ENCODE results near the gene COL5A1.

The COL5A1 gene

GRCh38 chr9:134739660-134739968 lies 98.0 kb downstream of the COL5A1 start:
- H3K4me1 ChIP-seq (ENCODE audit: insufficient read depth, low read length) = no peaks in the 10 kb centered on the region
- H3K9ac ChIP-seq (ENCODE audit: low read depth, low read length) = no peak overlapping the region
- H3K36me3 ChIP-seq (ENCODE audit: insufficient read depth, low read length) = no peaks in the 10 kb centered on the region

GRCh38 chr9:134740071-134740470 lies 98.5 kb downstream of the COL5A1 start:
- Histone ChIP-seq H3K9ac (ENCODE audit: low read depth, low read length) (no peak overlapping the region), H3K9me3 (ENCODE audit: control insufficient read depth, insufficient read depth, low read length) (no peaks in the 10 kb centered on the region), H3K36me3 (ENCODE audit: insufficient read depth, low read length) (no peaks in the 10 kb centered on the region), H3K4me1 (ENCODE audit: insufficient read depth, low read length) (no peaks in the 10 kb centered on the region)

More at GRCh38 chr9:134739660-134739968, 98.0 kb downstream of the COL5A1 start:
- no peaks in the 10 kb centered on the region for H3K9me3 ChIP-seq (ENCODE audit: control insufficient read depth, insufficient read depth, low read length)

- Histone ChIP-seq H3K36me3 (ENCODE audit: insufficient read depth, low read length) (no peaks in the 10 kb centered on the region; the same call in 1 of the 2 replicates), H3K9me3 (ENCODE audit: control insufficient read depth, insufficient read depth, low read length) (no peaks in the 10 kb centered on the region), H3K4me1 (ENCODE audit: insufficient read depth, low read length) (no peaks in the 10 kb centered on the region), H3K9ac (ENCODE audit: low read depth, low read length) (no peak overlapping the region)
Observed at GRCh38 chr9:134741846-134742245, 100.2 kb downstream of the COL5A1 start.

GRCh38 chr9:134742822-134743535 lies 101.4 kb downstream of the COL5A1 start:
- H3K9ac ChIP-seq (ENCODE audit: low read depth, low read length) = no peak overlapping the region

GRCh38 chr9:134743853-134744252 lies 102.2 kb downstream of the COL5A1 start:
- Histone ChIP-seq H3K9me3 (ENCODE audit: control insufficient read depth, insufficient read depth, low read length) (no peaks in the 10 kb centered on the region), H3K9ac (ENCODE audit: low read depth, low read length) (no peak overlapping the region), H3K4me1 (ENCODE audit: insufficient read depth, low read length) (no peaks in the 10 kb centered on the region), H3K36me3 (ENCODE audit: insufficient read depth, low read length) (peaks cover 12% of the 10 kb centered on the region)

More at GRCh38 chr9:134742822-134743535, 101.4 kb downstream of the COL5A1 start:
- Histone ChIP-seq H3K4me1 (ENCODE audit: insufficient read depth, low read length) (no peaks in the 10 kb centered on the region), H3K36me3 (ENCODE audit: insufficient read depth, low read length) (peaks cover 4% of the 10 kb centered on the region; the same call in 1 of the 2 replicates), H3K9me3 (ENCODE audit: control insufficient read depth, insufficient read depth, low read length) (no peaks in the 10 kb centered on the region)

- Histone ChIP-seq H3K9ac (ENCODE audit: low read depth, low read length) (no peak overlapping the region), H3K36me3 (ENCODE audit: insufficient read depth, low read length) (peaks cover 12% of the 10 kb centered on the region), H3K9me3 (ENCODE audit: control insufficient read depth, insufficient read depth, low read length) (no peaks in the 10 kb centered on the region), H3K4me1 (ENCODE audit: insufficient read depth, low read length) (no peaks in the 10 kb centered on the region)
Observed at GRCh38 chr9:134744385-134745295, 103.0 kb downstream of the COL5A1 start.

GRCh38 chr9:134747951-134748489 lies 106.4 kb downstream of the COL5A1 start:
- H3K9me3 ChIP-seq (ENCODE audit: control insufficient read depth, insufficient read depth, low read length) = no peaks in the 10 kb centered on the region
- H3K9ac ChIP-seq (ENCODE audit: low read depth, low read length) = no peak overlapping the region
- H3K36me3 ChIP-seq (ENCODE audit: insufficient read depth, low read length) = peaks cover 12% of the 10 kb centered on the region
- H3K4me1 ChIP-seq (ENCODE audit: insufficient read depth, low read length) = no peaks in the 10 kb centered on the region

- Histone ChIP-seq H3K9ac (ENCODE audit: low read depth, low read length) (no peak overlapping the region), H3K36me3 (ENCODE audit: insufficient read depth, low read length) (peaks cover 12% of the 10 kb centered on the region), H3K9me3 (ENCODE audit: control insufficient read depth, insufficient read depth, low read length) (no peaks in the 10 kb centered on the region), H3K4me1 (ENCODE audit: insufficient read depth, low read length) (no peaks in the 10 kb centered on the region)
Observed at GRCh38 chr9:134748591-134748990, 107.0 kb downstream of the COL5A1 start.

GRCh38 chr9:134750450-134751155 lies 109.0 kb downstream of the COL5A1 start:
- no peaks in the 10 kb centered on the region for H3K4me1 ChIP-seq (ENCODE audit: insufficient read depth, low read length)

GRCh38 chr9:134751622-134752021 lies 110.0 kb downstream of the COL5A1 start:
- H3K36me3 ChIP-seq (ENCODE audit: insufficient read depth, low read length) = peaks cover 12% of the 10 kb centered on the region

More at GRCh38 chr9:134750450-134751155, 109.0 kb downstream of the COL5A1 start:
- no peak overlapping the region for H3K9ac ChIP-seq (ENCODE audit: low read depth, low read length)
- no peaks in the 10 kb centered on the region for H3K9me3 ChIP-seq (ENCODE audit: control insufficient read depth, insufficient read depth, low read length)
- peaks cover 12% of the 10 kb centered on the region for H3K36me3 ChIP-seq (ENCODE audit: insufficient read depth, low read length)

GRCh38 chr9:134752471-134753168 lies 111.0 kb downstream of the COL5A1 start:
- H3K36me3 ChIP-seq (ENCODE audit: insufficient read depth, low read length) = peaks cover 12% of the 10 kb centered on the region
- H3K9ac ChIP-seq (ENCODE audit: low read depth, low read length) = no peak overlapping the region
- no peaks in the 10 kb centered on the region for H3K9me3 ChIP-seq (ENCODE audit: control insufficient read depth, insufficient read depth, low read length)
- no peaks in the 10 kb centered on the region for H3K4me1 ChIP-seq (ENCODE audit: insufficient read depth, low read length)

More at GRCh38 chr9:134751622-134752021, 110.0 kb downstream of the COL5A1 start:
- Histone ChIP-seq H3K9ac (ENCODE audit: low read depth, low read length) (no peak overlapping the region), H3K4me1 (ENCODE audit: insufficient read depth, low read length) (no peaks in the 10 kb centered on the region), H3K9me3 (ENCODE audit: control insufficient read depth, insufficient read depth, low read length) (no peaks in the 10 kb centered on the region)

- peaks cover 6% of the 10 kb centered on the region for H3K36me3 ChIP-seq (ENCODE audit: insufficient read depth, low read length)
- no peaks in the 10 kb centered on the region for H3K4me1 ChIP-seq (ENCODE audit: insufficient read depth, low read length)
- H3K9ac ChIP-seq (ENCODE audit: low read depth, low read length) = no peak overlapping the region
- H3K9me3 ChIP-seq (ENCODE audit: control insufficient read depth, insufficient read depth, low read length) = no peaks in the 10 kb centered on the region
Observed at GRCh38 chr9:134753191-134753590, 111.6 kb downstream of the COL5A1 start.

GRCh38 chr9:134755221-134755907 lies 113.8 kb downstream of the COL5A1 start:
- H3K36me3 ChIP-seq (ENCODE audit: insufficient read depth, low read length) = no peaks in the 10 kb centered on the region
- no peaks in the 10 kb centered on the region for H3K9me3 ChIP-seq (ENCODE audit: control insufficient read depth, insufficient read depth, low read length)
- no peaks in the 10 kb centered on the region for H3K4me1 ChIP-seq (ENCODE audit: insufficient read depth, low read length)
- H3K9ac ChIP-seq (ENCODE audit: low read depth, low read length) = no peak overlapping the region
